Prostate gland (tissue), 2 donors: ENCODE measurements around the gene BIRC6. TPM values are rescaled to one million over a fixed set of nuclear protein-coding genes. Genes with fewer than 3 reads are reported as not detected.

Experiments
- DNase-seq: peaks from one replicate; pipeline ENCODE4 v3.0.0-alpha.2; 2019; ENCODE audit warnings: low spot score
- H3K27ac ChIP-seq, 2 donors: fragments of 200-600 bp; sonication (generic); 2 replicates each; pipeline ENCODE4 v1.5.1; 2017 to 2019
- H3K27me3 ChIP-seq: fragments of 200-600 bp; sonication (generic); replicated peaks from 2 replicates; pipeline ENCODE4 v1.5.1; 2019; ENCODE audit not compliant: insufficient read depth
- H3K36me3 ChIP-seq, 2 donors: fragments of 200-600 bp; sonication (generic); 1 replicate in 1 of 2; 2 replicates in 1 of 2; pipeline versions ENCODE4 v1.5.1 to v1.8.1; 2017 to 2019
- H3K4me1 ChIP-seq: fragments of 200-600 bp; sonication (generic); replicated peaks from 2 replicates; pipeline ENCODE4 v1.5.1; 2019
- H3K4me3 ChIP-seq, 2 donors: fragments of 200-600 bp; sonication (generic); 2 replicates each; pipeline ENCODE4 v1.5.1; 2017 to 2019
- H3K9me3 ChIP-seq: fragments of 200-600 bp; sonication (generic); 2 replicates; pipeline ENCODE4 v1.5.1; 2017
- CTCF ChIP-seq, 4 experiments: fragments of 200-600 bp in 2 of 4; fragments of 450-650 bp in 2 of 4; sonication (generic) in 2 of 4; IDR thresholded peaks; 1 replicate in 3 of 4; 2 replicates in 1 of 4; pipeline ENCODE4 v1.5.1; 2016 to 2019; ENCODE audit warnings: antibody characterized with exemption in 4 of 4, mild to moderate bottlenecking in 2 of 4, moderate library complexity in 2 of 4
- POLR2A ChIP-seq: fragments of 450-650 bp; IDR thresholded peaks from one replicate; pipeline ENCODE4 v1.6.1; 2016; ENCODE audit warnings: antibody characterized with exemption, mild to moderate bottlenecking
- POLR2AphosphoS5 ChIP-seq: sonication (generic); formaldehyde crosslinking; IDR thresholded peaks from one replicate; pipeline ENCODE4 v1.6.1; 2017; ENCODE audit warnings: antibody characterized with exemption
- WGBS: methylation state at CpG from one replicate; pipeline ENCODE4 v1.1.5; 2018; 5-methylcytosine and 5-hydroxymethylcytosine counted together
- intact Hi-C: fragments of 100-400 bp; cut with DNase I; formaldehyde crosslinking; loops from one replicate; pipeline ENCODE4 v1.14.2; 2022
- total RNA-seq, 2 donors: library from RNA; depleted of rRNA; stranded (reverse); fragments of >200 nt; gene quantifications; one replicate each; pipeline ENCODE4 v1.1.0, GENCODE V29; 2016

BIRC6 gene
- total RNA-seq, 2 donors from 2014 or later, result 89.6 to 113 TPM

GRCh38 chr2:32506446-32506845, 149.6 kb downstream of the BIRC6 start:
- no peaks in the 10 kb centered on the region for H3K4me1 ChIP-seq
- WGBS, result 97% methylated on average over 1 of the region's 1 CpG
- no peak for DNase-seq
- no peaks in the 10 kb centered on the region for H3K9me3 ChIP-seq
- H3K27me3 ChIP-seq, result no peaks in the 10 kb centered on the region
- H3K27ac ChIP-seq, result no peak overlapping the region
- TF ChIP-seq POLR2A (no peak), CTCF (IDR thresholded peaks at IDR 0.05) (no peak), POLR2AphosphoS5 (no peak)
- peaks cover 0 to 3% of the 10 kb centered on the region in 2 donors for H3K36me3 ChIP-seq
- no peak overlapping the region for H3K4me3 ChIP-seq
- intact Hi-C loops, result no loop called here

- DNase-seq, result no peak
- Histone ChIP-seq H3K27me3 (no peaks in the 10 kb centered on the region), H3K27ac (no peak overlapping the region), H3K9me3 (no peaks in the 10 kb centered on the region), H3K4me1 (no peaks in the 10 kb centered on the region), H3K36me3 (peaks cover 0 to 3% of the 10 kb centered on the region in 2 donors), H3K4me3 (no peak overlapping the region)
- intact Hi-C loops, result no loop called here
- 98% methylated on average over 2 of the region's 2 CpGs for WGBS
- no peak for TF ChIP-seq POLR2A
- no peak for TF ChIP-seq POLR2AphosphoS5
- no peak for TF ChIP-seq CTCF (IDR thresholded peaks at IDR 0.05)
Measured at GRCh38 chr2:32514946-32515345, 158.1 kb downstream of the BIRC6 start.

- WGBS, result 68% methylated on average over 1 of the region's 1 CpG
- Histone ChIP-seq H3K36me3 (no peaks in the 10 kb centered on the region), H3K27me3 (no peaks in the 10 kb centered on the region), H3K4me3 (no peak overlapping the region), H3K4me1 (no peaks in the 10 kb centered on the region), H3K9me3 (no peaks in the 10 kb centered on the region), H3K27ac (no peak overlapping the region)
- intact Hi-C loops, result no loop called here
- TF ChIP-seq CTCF (IDR thresholded peaks at IDR 0.05) (no peak), POLR2A (no peak), POLR2AphosphoS5 (no peak)
- DNase-seq, result no peak
Measured at GRCh38 chr2:32516567-32516966, 159.7 kb downstream of the BIRC6 start.

- no peak for DNase-seq
- Histone ChIP-seq H3K36me3 (peaks cover 7 to 8% of the 10 kb centered on the region in 2 donors), H3K27me3 (no peaks in the 10 kb centered on the region), H3K27ac (no peak overlapping the region), H3K4me3 (no peak overlapping the region), H3K9me3 (no peaks in the 10 kb centered on the region), H3K4me1 (no peaks in the 10 kb centered on the region)
- intact Hi-C loops, result no loop called here
- 95% methylated on average over 3 of the region's 3 CpGs for WGBS
- TF ChIP-seq POLR2AphosphoS5, result no peak
- TF ChIP-seq CTCF (IDR thresholded peaks at IDR 0.05), result no peak
- no peak for TF ChIP-seq POLR2A
Measured at GRCh38 chr2:32522770-32523169, 165.9 kb downstream of the BIRC6 start.

- Histone ChIP-seq H3K4me1 (no peaks in the 10 kb centered on the region), H3K27ac (no peak overlapping the region), H3K27me3 (no peaks in the 10 kb centered on the region), H3K4me3 (no peak overlapping the region), H3K9me3 (no peaks in the 10 kb centered on the region), H3K36me3 (peaks cover 7 to 8% of the 10 kb centered on the region in 2 donors)
- intact Hi-C loops, result no loop called here
- TF ChIP-seq POLR2A, result no peak
- no peak for TF ChIP-seq POLR2AphosphoS5
- TF ChIP-seq CTCF (IDR thresholded peaks at IDR 0.05), result no peak
- WGBS, result 86% methylated on average over 6 of the region's 6 CpGs
- no peak for DNase-seq
Measured at GRCh38 chr2:32523686-32524085, 166.9 kb downstream of the BIRC6 start.
